GM21367 (cell line): ENCODE results near the gene SDHB.

Experiments
- ATAC-seq: cut with Tn5 transposase; IDR thresholded peaks from one replicate; pipeline ENCODE4 v1.9.1; 2021; ENCODE audit not compliant: unreplicated experiment

The SDHB gene

DNA sequence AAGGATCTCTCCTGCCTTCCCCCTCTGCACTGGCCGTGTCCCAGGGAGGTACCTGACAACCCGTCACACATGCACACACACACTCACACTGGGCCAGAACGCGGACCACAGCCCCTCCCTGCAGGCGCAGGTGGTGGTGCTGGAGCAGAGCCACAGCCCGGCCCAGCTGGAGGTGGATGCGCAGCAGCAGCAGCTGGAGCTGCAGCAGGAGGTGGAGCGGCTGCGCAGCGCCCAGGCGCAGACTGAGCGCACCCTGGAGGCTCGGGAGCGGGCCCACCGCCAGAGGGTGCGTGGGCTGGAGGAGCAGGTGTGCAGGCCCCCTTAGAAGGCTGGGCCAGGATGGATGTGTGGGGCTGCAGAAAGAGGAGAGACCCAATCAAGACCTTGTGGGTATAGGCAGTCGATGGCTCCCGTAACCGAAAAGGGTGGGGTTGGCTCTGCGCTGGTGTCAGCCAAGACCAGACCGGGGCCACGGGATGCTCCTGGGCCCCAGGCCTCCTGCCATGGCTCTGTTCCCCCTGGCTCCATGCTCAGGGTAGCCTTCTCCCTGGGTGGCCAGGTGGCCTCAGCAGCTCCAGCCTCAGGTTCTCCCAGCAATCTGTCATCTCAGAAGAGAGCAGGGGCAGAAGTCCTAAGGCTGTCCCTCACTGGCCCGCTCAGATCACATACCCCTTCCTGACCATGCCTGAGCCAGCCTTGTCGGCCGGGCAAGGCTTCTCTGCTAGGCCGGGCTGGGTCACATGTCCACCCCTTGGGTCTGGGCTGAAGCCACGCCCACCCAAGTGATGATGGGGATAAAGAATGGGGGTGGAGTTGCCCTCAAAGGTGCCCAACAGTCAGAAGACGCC, 82.3 kb downstream of the SDHB start:
- ATAC-seq, result no peak

DNA sequence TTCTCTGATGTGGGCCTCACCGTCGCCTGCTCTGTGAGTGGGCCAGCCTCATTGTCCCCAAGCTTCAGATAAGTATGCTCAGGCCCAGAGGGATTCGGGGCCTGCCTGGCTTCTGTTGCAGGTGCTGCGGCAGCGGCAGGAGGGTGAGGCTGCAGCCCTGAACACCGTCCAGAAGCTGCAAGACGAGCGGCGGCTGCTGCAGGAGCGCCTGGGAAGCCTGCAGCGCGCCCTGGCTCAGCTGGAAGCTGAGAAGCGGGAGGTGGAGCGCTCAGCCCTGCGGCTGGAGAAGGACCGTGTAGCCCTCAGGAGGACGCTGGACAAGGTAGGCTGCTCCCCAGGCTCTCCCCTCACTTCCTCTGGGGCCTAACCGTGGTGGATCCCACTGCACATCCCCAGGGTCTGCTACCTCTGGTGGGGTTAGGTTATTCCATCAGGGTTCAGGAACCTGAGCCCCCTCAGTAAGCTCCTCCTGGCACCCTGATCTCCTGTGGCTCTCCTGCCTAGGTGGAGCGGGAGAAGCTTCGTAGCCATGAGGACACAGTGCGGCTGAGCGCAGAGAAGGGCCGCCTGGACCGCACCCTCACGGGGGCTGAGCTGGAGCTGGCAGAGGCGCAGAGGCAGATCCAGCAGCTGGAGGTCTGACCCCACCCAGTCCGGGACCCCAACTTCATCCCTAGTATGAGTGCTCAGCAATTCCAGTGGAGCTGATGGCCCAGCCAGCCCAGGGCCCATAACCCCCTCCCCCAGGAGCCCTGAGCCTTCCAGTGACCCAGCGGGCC, 83.5 kb downstream of the SDHB start:
- ATAC-seq, result no peak

DNA sequence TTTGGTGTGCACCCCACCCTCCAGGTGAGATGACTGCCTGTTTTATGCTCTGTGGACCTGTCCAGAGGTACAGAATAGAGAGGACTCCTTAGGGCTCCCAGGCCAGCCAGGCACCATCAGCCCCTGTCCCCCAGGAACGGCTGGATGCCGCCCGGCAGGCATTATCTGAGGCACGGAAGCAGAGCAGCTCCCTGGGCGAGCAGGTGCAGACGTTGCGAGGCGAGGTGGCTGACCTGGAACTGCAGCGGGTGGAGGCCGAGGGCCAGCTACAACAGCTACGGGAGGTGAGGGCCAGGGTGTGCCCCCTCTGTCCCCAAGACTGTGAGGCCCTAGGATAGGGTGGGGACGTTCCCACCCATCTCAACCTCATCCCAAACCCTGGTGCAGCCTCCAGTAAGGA, 84.2 kb downstream of the SDHB start:
- ATAC-seq, result no peak

DNA sequence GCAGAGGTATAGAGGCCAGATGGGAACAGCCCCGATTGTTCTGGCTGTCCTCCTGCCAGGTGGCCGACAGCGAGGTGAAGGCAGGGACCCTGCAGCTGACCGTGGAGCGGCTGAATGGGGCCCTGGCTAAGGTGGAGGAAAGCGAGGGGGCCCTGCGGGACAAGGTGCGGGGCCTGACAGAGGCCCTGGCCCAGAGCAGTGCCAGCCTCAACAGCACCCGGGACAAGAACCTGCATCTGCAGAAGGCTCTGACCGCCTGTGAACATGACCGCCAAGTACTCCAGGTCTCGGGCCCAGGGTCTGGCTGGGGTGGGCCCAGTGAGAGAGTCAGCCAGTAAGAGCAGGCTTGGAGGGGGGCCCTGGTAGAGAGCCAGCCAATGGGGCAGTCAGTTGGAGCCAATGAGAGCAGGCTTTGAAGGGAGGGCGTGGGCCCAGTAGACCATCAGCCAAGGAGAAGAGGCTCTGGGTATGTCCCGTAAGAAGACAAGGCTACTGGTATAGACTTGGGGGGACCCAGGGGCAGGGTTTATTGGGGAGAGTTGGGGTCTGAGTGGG, 84.7 kb downstream of the SDHB start:
- no peak for ATAC-seq
